Ureter (tissue), 1 donor: ENCODE results near the gene SBF2. TPM values are rescaled to one million over a fixed set of nuclear protein-coding genes. Genes with fewer than 3 reads are reported as not detected.
A peak's percentile ranks its signal among the peaks of the same experiment; 100 is the strongest.

Source experiments
- DNase-seq: peaks from one replicate; pipeline ENCODE4 v3.0.0-alpha.2; 2020; ENCODE audit warnings: low spot score
- total RNA-seq: library from RNA; stranded (reverse); gene quantifications from one replicate; pipeline ENCODE4 v1.2.4, GENCODE V29; 2023
- donor health status: DM: yes; HTN: yes; CAD: no.

Gene SBF2
- total RNA-seq, 1 donor from 2014 or later: 90.7 TPM

GRCh38 chr11:10302359-10302743, 8.3 kb upstream of the SBF2 start:
- DNase-seq: no peak

GRCh38 chr11:10301656-10302358, 7.8 kb upstream of the SBF2 start:
- DNase-seq: no peak

GRCh38 chr11:10298342-10298741, 4.3 kb upstream of the SBF2 start:
- DNase-seq: no peak

GRCh38 chr11:10295064-10295901, 1.3 kb upstream of the SBF2 start:
- no peak for DNase-seq

GRCh38 chr11:10294290-10294953, 403 bp upstream of the SBF2 start:
- peak; percentile 56 for DNase-seq

- no peak for DNase-seq
Observed at GRCh38 chr11:10291801-10292638, 2.0 kb downstream of the SBF2 start.

GRCh38 chr11:10289765-10290380, 4.1 kb downstream of the SBF2 start:
- no peak for DNase-seq

- DNase-seq: no peak
Observed at GRCh38 chr11:10288881-10289764, 4.9 kb downstream of the SBF2 start.

- no peak for DNase-seq
Observed at GRCh38 chr11:10287766-10288715, 6.0 kb downstream of the SBF2 start.

- no peak for DNase-seq
Observed at GRCh38 chr11:10287140-10287539, 6.9 kb downstream of the SBF2 start.

- DNase-seq: no peak
Observed at GRCh38 chr11:10285148-10285802, 8.7 kb downstream of the SBF2 start.

- no peak for DNase-seq
Observed at GRCh38 chr11:10283991-10284390, 10.0 kb downstream of the SBF2 start.

GRCh38 chr11:10282117-10282516, 11.9 kb downstream of the SBF2 start:
- no peak for DNase-seq

GRCh38 chr11:10275714-10276113, 18.3 kb downstream of the SBF2 start:
- no peak for DNase-seq

GRCh38 chr11:10274726-10275125, 19.3 kb downstream of the SBF2 start:
- no peak for DNase-seq

GRCh38 chr11:10273738-10274137, 20.3 kb downstream of the SBF2 start:
- no peak for DNase-seq

GRCh38 chr11:10272132-10272531, 21.9 kb downstream of the SBF2 start:
- DNase-seq: no peak

GRCh38 chr11:10268746-10269488, 25.1 kb downstream of the SBF2 start:
- DNase-seq: no peak
